Adrenal gland (tissue), 12 donors: ENCODE measurements around the gene TMCC1. TPM values are rescaled to one million over a fixed set of nuclear protein-coding genes. Genes with fewer than 3 reads are reported as not detected.
A peak's percentile ranks its signal among the peaks of the same experiment; 100 is the strongest.

ENCODE experiments used
- DNase-seq, 7 donors: peaks; one replicate each; pipeline ENCODE4 v3.0.0-alpha.2; 2019 to 2020
- H3K27ac ChIP-seq, 5 donors: fragments of 200-600 bp; sonication (generic) in 4 of 5; 1 replicate in 3 of 5; 2 replicates in 2 of 5; pipeline versions ENCODE4 v1.5.1 to v1.8.0; 2016 to 2020; ENCODE audit warnings: mild to moderate bottlenecking in 1 of 5
- H3K27me3 ChIP-seq: fragments of 200-600 bp; 2 replicates; pipeline ENCODE4 v1.8.0; 2021
- H3K36me3 ChIP-seq, 2 donors: fragments of 200-600 bp; replicated peaks in 1 of 2; 1 replicate in 1 of 2; 2 replicates in 1 of 2; pipeline versions ENCODE4 v1.5.1 to v1.8.0; 2018 to 2022
- H3K4me1 ChIP-seq, 2 donors: fragments of 200-600 bp; replicated peaks in 1 of 2; 1 replicate in 1 of 2; 2 replicates in 1 of 2; pipeline versions ENCODE4 v1.5.1 to v1.8.0; 2018 to 2021
- H3K4me3 ChIP-seq, 4 donors: fragments of 200-600 bp; sonication (generic) in 3 of 4; one replicate each; pipeline ENCODE4 v1.5.1; 2016 to 2018
- H3K9me3 ChIP-seq, 3 donors: fragments of 200-600 bp; sonication (generic) in 1 of 3; replicated peaks in 1 of 3; 1 replicate in 2 of 3; 2 replicates in 1 of 3; pipeline versions ENCODE4 v1.5.1 to v1.8.0; 2016 to 2021
- POLR2A ChIP-seq, 2 donors: fragments of 450-650 bp; IDR thresholded peaks; one replicate each; pipeline ENCODE4 v1.6.1; 2017; ENCODE audit warnings: antibody characterized with exemption in 2 of 2, mild to moderate bottlenecking in 2 of 2, moderate library complexity in 1 of 2
- WGBS, 4 donors: extraction: QIAGEN DNeasy Blood & Tissue Kit in 2 of 4; methylation state at CpG; one replicate each; pipeline versions ENCODE4 v1.1.5 to v1.1.7; 2013 to 2017; 5-methylcytosine and 5-hydroxymethylcytosine counted together
- intact Hi-C, 2 donors: fragments of 100-400 bp; cut with DNase I; formaldehyde crosslinking; loops; one replicate each; pipeline versions ENCODE4 v1.14.1 to v1.15.0; 2022 to 2023
- polyA plus RNA-seq, 3 donors: library from polyadenylated mRNA; stranded (reverse); fragments of 200-250 nt in 2 of 3; fragments of 350-450 nt in 1 of 3; fragmentation: Illumina TruSeq in 1 of 3; extraction: RNeasy Lipid Tissue Mini Kit (QIAGEN cat#74804) in 1 of 3; gene quantifications; one replicate each; pipeline ENCODE4 v1.2.3, GENCODE V29; 2013 to 2014
- total RNA-seq, 9 donors: library from RNA; depleted of rRNA in 4 of 9; stranded (reverse); fragments of >200 nt in 4 of 9; fragments of 120-200 nt in 1 of 9; fragmentation: NEBNext Ultra II Directional in 1 of 9; extraction: Animal tissue kit (Norgen Biotek cat#: 25700) in 1 of 9; gene quantifications; one replicate each; pipeline versions ENCODE4 v1.1.0 to v1.2.4, GENCODE V29; 2013 to 2023
- TF ChIP-seq, protein P1 (sequence below), 6 experiments: fragments of 450-650 bp in 4 of 6; fragments of 200-600 bp in 2 of 6; sonication (generic) in 1 of 6; IDR thresholded peaks; 1 replicate in 5 of 6; 2 replicates in 1 of 6; pipeline versions ENCODE4 v1.5.1 to v1.8.0; 2016 to 2021; ENCODE audit warnings: antibody characterized with exemption in 6 of 6, mild to moderate bottlenecking in 2 of 6, moderate library complexity in 1 of 6
- donor health status: healthy with polysubstance abuse.
- donor health status: Bipolar disorder and iron deficiency.
- donor health status: DM: yes; HTN: yes; CAD: no.
- donor health status: DM: no; HTN: no; CAD: no.
- donor health status: DM: no; HTN: no; CAD: no.
- donor health status: DM: yes; HTN: yes; CAD: no.

TMCC1 gene
- total and polyA plus RNA-seq, 12 donors: 6.3 to 141 (median 22.9) TPM

DNA sequence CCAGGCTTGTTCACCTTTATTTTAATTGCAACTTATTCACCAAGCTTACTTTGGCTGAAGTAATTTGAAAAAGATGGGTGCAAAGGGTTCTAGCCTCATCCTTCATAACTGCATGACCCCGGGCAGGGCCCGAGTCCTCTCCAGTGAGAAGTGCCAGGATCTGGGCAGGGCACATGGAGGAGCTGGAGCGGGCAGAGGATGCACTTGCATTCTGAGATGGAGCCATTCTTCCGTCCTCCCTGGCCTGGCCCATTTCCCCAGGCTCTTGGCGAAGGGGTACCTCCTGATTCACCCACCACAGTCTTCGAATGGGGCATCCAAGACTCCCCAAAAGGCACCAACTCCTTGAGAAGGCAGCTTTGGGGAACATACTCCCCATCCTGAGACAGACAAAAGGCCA, 264.5 kb downstream of the TMCC1 start:
- WGBS, 4 donors: 70 to 79% (median 72%) methylated on average over 6 of the region's 6 CpGs
- H3K27ac ChIP-seq: no peak overlapping the region
- no peak for DNase-seq
- TF ChIP-seq, protein P1, sequence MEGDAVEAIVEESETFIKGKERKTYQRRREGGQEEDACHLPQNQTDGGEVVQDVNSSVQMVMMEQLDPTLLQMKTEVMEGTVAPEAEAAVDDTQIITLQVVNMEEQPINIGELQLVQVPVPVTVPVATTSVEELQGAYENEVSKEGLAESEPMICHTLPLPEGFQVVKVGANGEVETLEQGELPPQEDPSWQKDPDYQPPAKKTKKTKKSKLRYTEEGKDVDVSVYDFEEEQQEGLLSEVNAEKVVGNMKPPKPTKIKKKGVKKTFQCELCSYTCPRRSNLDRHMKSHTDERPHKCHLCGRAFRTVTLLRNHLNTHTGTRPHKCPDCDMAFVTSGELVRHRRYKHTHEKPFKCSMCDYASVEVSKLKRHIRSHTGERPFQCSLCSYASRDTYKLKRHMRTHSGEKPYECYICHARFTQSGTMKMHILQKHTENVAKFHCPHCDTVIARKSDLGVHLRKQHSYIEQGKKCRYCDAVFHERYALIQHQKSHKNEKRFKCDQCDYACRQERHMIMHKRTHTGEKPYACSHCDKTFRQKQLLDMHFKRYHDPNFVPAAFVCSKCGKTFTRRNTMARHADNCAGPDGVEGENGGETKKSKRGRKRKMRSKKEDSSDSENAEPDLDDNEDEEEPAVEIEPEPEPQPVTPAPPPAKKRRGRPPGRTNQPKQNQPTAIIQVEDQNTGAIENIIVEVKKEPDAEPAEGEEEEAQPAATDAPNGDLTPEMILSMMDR (IDR thresholded peaks at IDR 0.05): no peak
- no peak for TF ChIP-seq POLR2A (IDR thresholded peaks at IDR 0.05)
- H3K4me1 ChIP-seq: peaks cover 18 to 27% of the 10 kb centered on the region in 2 donors
- H3K9me3 ChIP-seq: no peaks in the 10 kb centered on the region
- intact Hi-C loops: loop anchor here in 1 of 2 donors (5.0 kb wide), 1 partner anchor 303 kb away; no protein-coding TSS in a partner anchor
- H3K4me3 ChIP-seq: no peak overlapping the region
- no peaks in the 10 kb centered on the region for H3K27me3 ChIP-seq
- no peaks in the 10 kb centered on the region for H3K36me3 ChIP-seq

DNA sequence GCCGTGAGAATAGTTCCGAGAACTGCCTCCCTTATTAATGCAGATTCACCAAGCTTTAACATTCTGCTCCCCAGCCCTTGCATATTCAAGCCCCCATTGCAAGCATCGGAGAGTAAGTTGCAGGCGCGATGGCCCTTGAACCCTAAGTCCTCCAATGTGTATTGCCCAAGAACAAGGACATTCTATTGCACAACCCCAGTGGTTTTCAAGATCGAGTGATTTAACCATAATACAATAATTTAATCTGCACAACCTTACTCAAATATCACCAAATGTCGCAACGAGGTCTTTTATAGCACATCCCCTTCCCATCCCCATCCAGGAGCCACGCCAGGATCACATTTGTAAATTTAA, 265.4 kb downstream of the TMCC1 start:
- Histone ChIP-seq H3K4me1 (peaks cover 24 to 36% of the 10 kb centered on the region in 2 donors), H3K9me3 (no peaks in the 10 kb centered on the region), H3K36me3 (no peaks in the 10 kb centered on the region), H3K27me3 (no peaks in the 10 kb centered on the region), H3K4me3 (no peak overlapping the region), H3K27ac (peak overlapping the region in 4 of 5 donors; percentile 86 to 92 (median 90))
- TF ChIP-seq, protein P1 (IDR thresholded peaks at IDR 0.05): no peak
- no peak for TF ChIP-seq POLR2A (IDR thresholded peaks at IDR 0.05)
- 17 to 27% (median 19%) methylated on average over 9 of the region's 9 CpGs for WGBS, 4 donors
- intact Hi-C loops: loop anchor here in 1 of 2 donors (5.0 kb wide), 1 partner anchor 304 kb away; no protein-coding TSS in a partner anchor
- DNase-seq: no peak

DNA sequence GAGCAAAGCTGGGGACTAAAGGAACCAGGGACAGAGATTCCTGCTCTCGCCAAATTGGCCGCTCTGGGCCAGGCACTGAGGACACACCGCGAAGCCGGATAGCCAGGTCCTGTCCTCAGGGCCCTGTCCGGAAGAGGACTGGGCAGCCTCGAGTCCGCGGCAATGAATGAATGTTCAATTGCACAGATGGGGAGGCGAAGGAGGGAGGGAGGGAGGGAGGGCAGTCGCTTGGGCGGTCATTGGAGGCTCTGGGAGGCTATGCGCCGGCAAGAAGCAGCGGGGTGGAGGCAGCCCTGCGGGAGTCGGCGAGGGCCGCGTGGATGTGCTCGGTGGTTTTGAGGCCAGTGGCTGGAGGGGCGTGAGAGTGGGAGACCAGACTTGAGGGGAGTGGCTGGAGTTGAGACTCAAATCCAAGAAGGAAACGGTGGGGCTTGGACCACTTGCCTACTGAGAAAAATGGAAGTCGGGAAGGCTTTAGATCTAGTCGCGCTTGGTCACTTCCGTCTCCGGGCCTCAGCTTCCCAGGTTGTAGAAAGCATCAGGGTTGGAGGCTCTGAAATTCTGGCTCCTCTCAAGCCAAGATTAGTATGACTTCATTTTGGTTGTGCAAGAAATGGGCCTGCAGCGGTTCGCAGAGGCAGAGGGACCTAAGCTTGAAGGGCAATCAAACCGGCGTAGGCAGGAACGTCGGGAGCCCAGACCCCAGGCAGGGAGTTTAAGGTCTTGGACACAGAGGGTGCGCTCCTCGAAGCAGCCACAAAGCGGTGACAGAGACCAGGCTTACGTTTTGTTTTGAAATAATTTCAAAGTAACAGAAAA, 266.0 kb downstream of the TMCC1 start:
- no peaks in the 10 kb centered on the region for H3K36me3 ChIP-seq
- no peak for TF ChIP-seq POLR2A (IDR thresholded peaks at IDR 0.05)
- TF ChIP-seq, protein P1 (IDR thresholded peaks at IDR 0.05): peak; percentile 36 to 86 (median 67)
- peak overlapping the region; percentile 73 to 92 (median 89) for H3K27ac ChIP-seq
- 39 to 46% (median 43%) methylated on average over 28 to 38 of the region's 38 CpGs for WGBS, 4 donors
- H3K4me3 ChIP-seq: peak overlapping the region in 1 of 4 donors; percentile 30
- H3K27me3 ChIP-seq: no peaks in the 10 kb centered on the region
- intact Hi-C loops: loop anchor here in 1 of 2 donors (5.0 kb wide), 1 partner anchor 305 kb away; no protein-coding TSS in a partner anchor
- peaks cover 29 to 40% of the 10 kb centered on the region in 2 donors for H3K4me1 ChIP-seq
- no peaks in the 10 kb centered on the region for H3K9me3 ChIP-seq
- peak in 6 of 7 donors; percentile 51 to 90 (median 66) for DNase-seq

DNA sequence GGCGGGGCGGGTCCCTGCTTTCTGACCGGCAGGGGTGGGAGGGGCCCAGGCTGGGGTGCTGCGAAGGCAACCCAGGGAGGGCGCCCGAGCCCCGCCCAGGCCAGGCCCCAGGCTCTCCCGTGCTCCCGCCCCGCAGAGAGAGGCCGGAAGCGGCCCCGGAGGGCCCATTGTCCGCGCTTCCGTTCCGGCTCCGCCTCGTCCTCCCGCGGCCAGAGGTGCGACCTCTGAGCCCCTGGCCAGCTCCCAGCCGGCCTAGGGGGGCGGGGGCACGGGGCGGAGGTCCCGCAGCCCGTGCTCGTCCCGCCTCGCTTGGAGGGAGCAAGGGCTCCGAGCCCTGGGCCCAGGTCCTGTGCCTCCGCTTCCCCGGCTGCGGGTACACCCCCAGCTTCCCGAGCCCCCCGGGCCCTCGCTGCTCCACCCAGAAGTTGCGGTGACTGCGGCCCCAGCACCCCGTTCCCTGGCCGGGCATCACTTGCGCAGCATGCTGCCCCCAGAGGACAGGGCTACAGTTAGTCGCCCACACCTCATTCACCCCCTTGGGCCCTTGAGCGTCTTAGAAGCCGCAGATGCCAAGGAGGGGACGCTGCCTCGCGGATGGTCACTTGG, 266.7 kb downstream of the TMCC1 start:
- Histone ChIP-seq H3K4me1 (peaks cover 32 to 46% of the 10 kb centered on the region in 2 donors), H3K27ac (peak overlapping the region; percentile 73 to 92 (median 89)), H3K27me3 (no peaks in the 10 kb centered on the region), H3K36me3 (no peaks in the 10 kb centered on the region), H3K9me3 (no peaks in the 10 kb centered on the region), H3K4me3 (peak overlapping the region in 2 of 4 donors; percentile 4 to 30)
- TF ChIP-seq, protein P1 (IDR thresholded peaks at IDR 0.05): no peak
- peak; percentile 28 to 32 for TF ChIP-seq POLR2A (IDR thresholded peaks at IDR 0.05)
- WGBS, 4 donors: 22 to 66% (median 26%) methylated on average over 10 to 49 of the region's 49 CpGs
- intact Hi-C loops: loop anchor here in 1 of 2 donors (5.0 kb wide), 1 partner anchor 305 kb away; no protein-coding TSS in a partner anchor
- peak; percentile 78 to 92 (median 86) for DNase-seq
